Skeletal muscle tissue (tissue), 4 donors: Measurements from ENCODE around the gene GRIK1. TPM values are rescaled to one million over a fixed set of nuclear protein-coding genes. Genes with fewer than 3 reads are reported as not detected.

ENCODE experiments used
- H3K27ac ChIP-seq: one replicate; pipeline ENCODE4 v1.7.0; 2013; ENCODE audit warnings: mild to moderate bottlenecking, low read depth, low read length, inconsistent platforms
- H3K27me3 ChIP-seq, 3 donors: one replicate each; pipeline ENCODE4 v1.7.0; 2013; ENCODE audit warnings: low read length in 3 of 3; ENCODE audit not compliant: control insufficient read depth in 3 of 3, insufficient read depth in 3 of 3
- H3K36me3 ChIP-seq, 3 donors: one replicate each; pipeline ENCODE4 v1.7.0; 2013; ENCODE audit warnings: low read length in 3 of 3; ENCODE audit not compliant: control insufficient read depth in 3 of 3, insufficient read depth in 3 of 3
- H3K4me1 ChIP-seq, 3 donors: one replicate each; pipeline ENCODE4 v1.7.0; 2013; ENCODE audit warnings: low read length in 3 of 3, mild to moderate bottlenecking in 3 of 3; ENCODE audit not compliant: control insufficient read depth in 3 of 3, insufficient read depth in 3 of 3
- H3K4me3 ChIP-seq, 3 donors: one replicate each; pipeline ENCODE4 v1.7.0; 2013; ENCODE audit warnings: low read length in 3 of 3
- H3K9ac ChIP-seq, 3 donors: one replicate each; pipeline ENCODE4 v1.7.0; 2013; ENCODE audit warnings: low read length in 3 of 3, mild to moderate bottlenecking in 3 of 3, moderate library complexity in 2 of 3, low read depth in 1 of 3
- H3K9me3 ChIP-seq, 3 donors: one replicate each; pipeline ENCODE4 v1.7.0; 2013; ENCODE audit warnings: low read length in 3 of 3; ENCODE audit not compliant: control insufficient read depth in 3 of 3
- total RNA-seq: library from RNA; depleted of rRNA; stranded (reverse); fragments of >200 nt; gene quantifications from one replicate; pipeline ENCODE4 v1.2.3, GENCODE V29; 2014
- donor health status: Osteomylitis.

GRIK1 gene
- total RNA-seq, 1 donor from 2014 or later: 1.0 TPM

DNA sequence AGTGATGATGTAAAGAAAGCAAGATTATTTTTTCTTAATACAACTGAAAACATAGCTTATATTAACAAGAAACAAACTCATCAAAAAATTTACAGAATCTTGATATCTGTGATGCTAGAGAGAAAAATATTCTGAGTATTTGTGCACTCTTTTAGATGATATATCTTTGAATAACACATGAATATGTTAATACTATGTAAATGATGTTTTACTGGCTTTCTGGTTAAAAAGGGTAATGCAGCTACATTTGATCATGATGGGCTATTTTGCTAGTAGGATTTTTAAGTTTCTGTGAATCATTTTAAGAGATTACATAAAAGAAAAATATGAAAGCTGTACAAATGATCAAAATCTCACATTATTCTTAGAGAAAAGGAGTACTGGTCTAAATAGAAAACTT lies 114.5 kb downstream of the GRIK1 start:
- Histone ChIP-seq H3K36me3 (no peaks in the 10 kb centered on the region), H3K27ac (no peak overlapping the region)

DNA sequence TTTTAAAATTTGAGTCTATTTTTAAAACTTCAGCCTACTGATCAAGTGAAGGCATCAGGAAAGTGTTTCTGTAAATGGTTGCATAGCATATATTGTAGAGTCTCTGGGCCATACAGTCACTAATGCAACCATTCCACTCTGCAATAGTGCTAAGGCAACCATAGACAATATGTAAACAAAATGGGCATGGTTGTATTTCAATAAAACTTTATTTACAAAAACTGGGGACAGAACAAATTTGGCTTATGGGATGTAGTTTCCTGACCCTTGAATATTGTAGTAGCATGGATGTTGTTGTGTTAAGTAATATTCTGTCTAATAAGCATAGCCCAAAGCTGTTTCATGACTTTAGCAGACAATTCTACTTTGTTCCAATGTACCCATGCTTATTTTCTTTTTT lies 117.7 kb downstream of the GRIK1 start:
- H3K9ac ChIP-seq: no peak overlapping the region

More for the DNA sequence above, 114.5 kb downstream of the GRIK1 start:
- Histone ChIP-seq H3K27me3 (no peaks in the 10 kb centered on the region), H3K4me3 (no peak overlapping the region), H3K9ac (no peak overlapping the region), H3K4me1 (no peaks in the 10 kb centered on the region), H3K9me3 (no peaks in the 10 kb centered on the region)

DNA sequence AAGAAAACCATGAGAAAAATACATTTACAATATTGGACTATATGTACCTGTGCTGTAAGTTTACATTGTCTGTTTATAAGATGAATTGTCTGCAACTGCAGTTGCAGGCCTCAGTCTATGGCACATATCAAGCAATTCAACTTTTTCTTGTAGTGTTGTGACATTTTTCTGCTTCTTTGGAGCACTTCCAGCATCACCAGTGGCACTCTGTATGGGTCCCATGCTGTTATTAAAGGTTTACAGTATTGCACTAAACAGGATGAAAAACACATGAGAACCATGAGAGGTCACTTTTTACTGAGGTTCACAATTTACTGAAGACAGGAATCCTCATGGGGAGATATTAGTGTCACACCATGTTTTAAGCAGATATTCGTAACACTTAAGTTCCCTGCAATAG lies 118.6 kb downstream of the GRIK1 start:
- Histone ChIP-seq H3K9ac (no peak overlapping the region), H3K4me3 (no peak overlapping the region), H3K27ac (no peak overlapping the region), H3K27me3 (no peaks in the 10 kb centered on the region), H3K4me1 (no peaks in the 10 kb centered on the region), H3K9me3 (no peaks in the 10 kb centered on the region), H3K36me3 (no peaks in the 10 kb centered on the region)

More for the DNA sequence above, 117.7 kb downstream of the GRIK1 start:
- H3K27me3 ChIP-seq: no peaks in the 10 kb centered on the region
- H3K4me3 ChIP-seq: no peak overlapping the region
- H3K4me1 ChIP-seq: no peaks in the 10 kb centered on the region
- no peak overlapping the region for H3K27ac ChIP-seq
- H3K9me3 ChIP-seq: no peaks in the 10 kb centered on the region
- H3K36me3 ChIP-seq: no peaks in the 10 kb centered on the region

DNA sequence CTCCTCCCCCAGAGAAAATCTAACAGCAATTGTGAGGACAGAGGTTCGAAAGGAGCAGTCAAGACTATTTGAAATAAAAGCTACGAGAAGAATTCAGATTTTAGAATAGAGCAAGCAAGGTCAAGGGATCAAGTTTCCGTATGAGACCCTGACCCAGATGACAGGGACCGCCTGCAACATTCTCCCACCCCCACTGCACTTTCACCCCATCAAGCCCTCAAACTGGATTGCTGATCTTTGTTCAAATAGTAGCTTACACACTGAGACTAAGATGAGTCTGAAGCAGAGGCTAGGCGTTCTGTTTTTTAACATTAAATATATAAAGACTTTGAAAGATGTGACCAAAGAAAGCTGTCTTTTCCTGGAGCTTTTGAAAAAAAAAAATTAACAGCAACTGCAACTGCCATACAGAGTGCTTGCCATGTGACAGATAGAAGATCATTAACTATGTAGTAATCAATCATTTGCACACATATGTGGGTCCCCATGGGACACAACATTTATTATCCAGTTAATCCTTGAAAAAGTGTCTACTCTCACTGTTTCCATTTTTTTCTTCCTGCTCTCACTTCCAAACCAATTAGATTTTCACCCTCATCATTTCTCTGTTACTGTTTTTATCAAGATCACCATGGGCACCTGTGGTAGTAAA lies 120.0 kb downstream of the GRIK1 start:
- Histone ChIP-seq H3K9me3 (no peaks in the 10 kb centered on the region), H3K4me3 (no peak overlapping the region), H3K27me3 (no peaks in the 10 kb centered on the region), H3K9ac (no peak overlapping the region), H3K36me3 (no peaks in the 10 kb centered on the region), H3K27ac (no peak overlapping the region), H3K4me1 (no peaks in the 10 kb centered on the region)

DNA sequence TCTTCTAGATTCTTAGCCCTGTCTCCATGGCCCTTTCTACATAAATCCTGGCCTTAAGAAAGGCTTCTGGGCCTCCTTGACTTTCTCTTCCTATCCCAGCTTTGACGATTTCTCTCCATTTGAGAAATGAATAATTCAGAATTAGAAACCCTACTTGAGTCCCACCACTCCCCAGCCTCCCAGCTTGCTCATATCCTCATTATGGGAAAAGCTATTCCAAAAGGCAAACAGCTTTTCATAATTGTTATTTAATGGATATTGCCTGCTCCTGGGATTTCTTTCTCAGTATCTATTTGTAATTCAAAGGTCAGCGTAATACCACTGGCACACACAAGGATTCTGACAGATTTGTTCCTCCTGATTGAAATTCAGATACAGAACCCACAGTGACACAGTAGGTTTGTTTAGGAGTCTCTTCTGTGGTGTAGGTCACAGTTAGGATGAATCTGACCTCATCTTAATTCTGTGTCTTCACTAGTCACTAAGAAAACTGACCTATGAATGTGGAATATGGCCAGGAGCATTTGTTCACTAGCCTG lies 121.3 kb downstream of the GRIK1 start:
- Histone ChIP-seq H3K9ac (no peak overlapping the region), H3K36me3 (no peaks in the 10 kb centered on the region), H3K9me3 (no peaks in the 10 kb centered on the region), H3K4me1 (no peaks in the 10 kb centered on the region), H3K4me3 (no peak overlapping the region), H3K27ac (no peak overlapping the region), H3K27me3 (no peaks in the 10 kb centered on the region)

DNA sequence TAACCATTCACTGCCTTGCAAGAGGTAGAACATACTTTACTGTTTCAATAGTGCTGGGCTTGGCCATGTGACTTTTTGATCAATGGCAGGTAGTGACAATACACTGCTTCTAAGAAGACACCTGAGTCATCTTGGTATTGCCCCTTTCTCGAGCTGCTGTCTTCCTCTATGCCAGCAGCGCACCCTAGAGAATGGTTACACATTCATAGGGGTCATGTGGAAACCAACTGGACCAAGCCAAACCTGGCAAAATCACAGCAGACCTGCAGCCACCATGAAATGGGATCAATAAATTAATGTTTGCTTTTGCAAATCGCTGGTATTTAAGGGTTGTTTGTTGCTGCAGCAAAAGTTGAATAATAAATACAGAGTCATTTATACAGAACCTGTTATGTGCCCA lies 122.3 kb downstream of the GRIK1 start:
- Histone ChIP-seq H3K27me3 (no peaks in the 10 kb centered on the region), H3K9ac (no peak overlapping the region), H3K4me3 (no peak overlapping the region), H3K36me3 (no peaks in the 10 kb centered on the region), H3K4me1 (no peaks in the 10 kb centered on the region), H3K27ac (no peak overlapping the region), H3K9me3 (no peaks in the 10 kb centered on the region)

DNA sequence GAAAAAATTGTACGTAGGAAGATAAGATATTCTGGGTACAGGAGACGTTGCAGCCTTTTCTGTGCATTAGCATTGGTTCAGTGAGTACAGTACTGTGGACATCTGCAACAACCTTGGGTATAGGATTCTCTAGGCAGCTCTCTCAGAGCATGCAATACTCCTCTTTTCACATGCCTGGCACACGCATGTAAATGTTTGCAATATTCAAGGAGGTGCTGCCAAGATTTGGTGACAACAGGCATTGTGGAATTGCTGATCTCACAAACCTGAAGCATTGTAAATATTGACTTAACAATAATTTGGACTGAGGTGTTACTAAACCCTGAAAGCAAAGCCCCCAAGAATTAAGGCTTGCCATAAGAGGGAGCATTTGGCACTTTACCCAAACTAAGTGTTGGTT lies 126.8 kb downstream of the GRIK1 start:
- Histone ChIP-seq H3K4me3 (no peak overlapping the region), H3K9ac (no peak overlapping the region), H3K27ac (no peak overlapping the region), H3K36me3 (no peaks in the 10 kb centered on the region), H3K27me3 (no peaks in the 10 kb centered on the region), H3K9me3 (no peaks in the 10 kb centered on the region), H3K4me1 (no peaks in the 10 kb centered on the region)

DNA sequence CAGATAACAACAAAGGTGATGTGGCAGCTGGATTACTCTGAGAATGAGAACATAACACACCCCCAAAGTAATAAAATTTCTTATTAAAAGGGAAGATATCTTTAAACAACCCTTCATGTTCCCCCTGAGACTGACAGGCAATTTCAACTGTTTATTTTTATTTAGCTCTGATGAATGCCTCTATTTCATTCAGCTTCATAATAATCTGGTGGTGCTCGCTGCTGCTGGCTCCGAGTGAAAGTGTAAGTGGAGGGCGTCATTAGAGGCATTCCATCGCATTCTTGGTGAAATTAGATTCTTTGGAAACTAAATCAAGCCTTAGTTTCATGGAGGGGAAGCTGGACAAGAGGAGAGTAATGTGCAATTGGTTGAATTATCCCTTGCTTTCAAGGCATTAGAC lies 128.9 kb downstream of the GRIK1 start:
- no peaks in the 10 kb centered on the region for H3K4me1 ChIP-seq
- no peaks in the 10 kb centered on the region for H3K36me3 ChIP-seq
- H3K4me3 ChIP-seq: no peak overlapping the region
- H3K9ac ChIP-seq: no peak overlapping the region
- H3K27me3 ChIP-seq: no peaks in the 10 kb centered on the region
- no peak overlapping the region for H3K27ac ChIP-seq
- no peaks in the 10 kb centered on the region for H3K9me3 ChIP-seq

DNA sequence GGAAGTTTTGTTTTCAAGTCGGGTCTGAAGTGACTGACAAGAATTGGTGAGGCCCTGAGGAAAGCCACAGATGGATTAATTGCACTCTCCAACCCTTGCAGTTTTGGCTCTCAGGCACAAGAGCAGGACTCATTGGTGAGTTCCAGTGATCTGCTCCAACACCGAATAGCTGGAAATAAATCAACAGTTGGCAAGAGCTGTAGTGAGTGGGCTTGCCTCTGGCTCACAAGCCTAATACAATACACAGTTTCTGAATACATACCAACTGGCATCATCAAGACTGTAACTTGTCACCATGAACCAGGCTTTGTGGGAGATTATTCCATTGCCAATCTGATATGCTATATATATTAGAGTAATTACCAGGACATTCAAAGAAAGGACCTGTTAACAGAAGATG lies 131.6 kb downstream of the GRIK1 start:
- no peaks in the 10 kb centered on the region for H3K27me3 ChIP-seq
- H3K36me3 ChIP-seq: no peaks in the 10 kb centered on the region
- H3K4me3 ChIP-seq: no peak overlapping the region
- H3K9ac ChIP-seq: no peak overlapping the region
- no peaks in the 10 kb centered on the region for H3K9me3 ChIP-seq
- no peaks in the 10 kb centered on the region for H3K4me1 ChIP-seq
- no peak overlapping the region for H3K27ac ChIP-seq

DNA sequence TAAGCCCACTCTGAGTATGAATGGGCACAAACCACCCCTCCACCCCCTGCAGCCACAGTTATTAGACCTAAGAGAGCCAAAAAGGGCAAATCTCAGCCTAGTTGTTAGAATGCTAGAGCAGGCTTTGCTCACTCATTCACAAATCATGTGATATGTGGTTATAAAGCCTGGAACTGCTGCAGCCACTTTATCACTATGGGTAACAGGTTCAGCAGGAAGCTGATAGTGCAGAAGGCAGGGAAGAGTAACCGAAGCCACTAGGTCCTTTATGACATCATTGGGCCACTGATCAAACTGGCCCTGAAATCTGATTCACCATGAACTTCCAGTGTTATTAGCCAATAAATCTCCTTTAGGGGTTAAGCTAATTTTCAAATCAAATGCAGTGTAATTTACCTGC lies 134.7 kb downstream of the GRIK1 start:
- Histone ChIP-seq H3K36me3 (no peaks in the 10 kb centered on the region), H3K9ac (no peak overlapping the region), H3K27ac (no peak overlapping the region), H3K27me3 (no peaks in the 10 kb centered on the region), H3K9me3 (no peaks in the 10 kb centered on the region), H3K4me1 (no peaks in the 10 kb centered on the region), H3K4me3 (no peak overlapping the region)
